HEK293 (cell line): ENCODE results near the gene C18orf32.

Experiments
- CTCF ChIA-PET: fragments of 350-600 bp; formaldehyde crosslinking; extraction: SDS; loops from one replicate; lab custom pipeline; 2021; ENCODE audit warnings: antibody characterized with exemption; lab: Yijun Ruan, JAX
- POLR2A ChIA-PET: fragments of 300-600 bp; formaldehyde crosslinking; extraction: SDS; loops from one replicate; lab custom pipeline; 2020; ENCODE audit warnings: antibody characterized with exemption, inconsistent platforms; lab: Yijun Ruan, JAX
- H3K27ac ChIP-seq: fragments of 200-500 bp; sonication (Bioruptor generic); 2 replicates; pipeline ENCODE4 v1.5.1; 2014; ENCODE audit warnings: low read depth, low read length, control low read depth, inconsistent platforms; ENCODE audit errors: extremely low read depth
- H3K36me3 ChIP-seq, 2 experiments: fragments of 200-500 bp in 1 of 2; sonication (Bioruptor generic) in 1 of 2; 1 replicate in 1 of 2; 2 replicates in 1 of 2; pipeline ENCODE4 v1.5.1; 2014 to 2017; ENCODE audit warnings: inconsistent platforms in 2 of 2, low read length in 2 of 2; ENCODE audit not compliant: control insufficient read depth in 2 of 2, insufficient read depth in 1 of 2
- H3K4me1 ChIP-seq: fragments of 200-500 bp; sonication (Bioruptor generic); 2 replicates; pipeline ENCODE4 v1.5.1; 2014; ENCODE audit warnings: mild to moderate bottlenecking, low read length, inconsistent platforms; ENCODE audit not compliant: control insufficient read depth, insufficient read depth
- H3K4me3 ChIP-seq: 2 replicates; pipeline ENCODE4 v1.5.1; 2011; ENCODE audit warnings: low read depth, mild to moderate bottlenecking, control low read depth, low read length, moderate library complexity
- H3K9me3 ChIP-seq: fragments of 200-500 bp; sonication (Bioruptor generic); 2 replicates; pipeline ENCODE4 v1.5.1; 2014; ENCODE audit warnings: low read depth, low read length, inconsistent platforms; ENCODE audit not compliant: control insufficient read depth, insufficient read depth
- GLI4 ChIP-seq: fragments of 450-650 bp; formaldehyde crosslinking; IDR thresholded peaks from 2 replicates; pipeline ENCODE4 v1.5.1; 2016; ENCODE audit warnings: missing biosample characterization, missing genetic modification characterization
- HOXD13 ChIP-seq: sonication (generic); formaldehyde crosslinking; IDR thresholded peaks from 2 replicates; pipeline ENCODE4 v1.8.0; 2022; ENCODE audit warnings: missing genetic modification reagents, borderline replicate concordance
- KLF17 ChIP-seq: fragments of 450-650 bp; formaldehyde crosslinking; IDR thresholded peaks from 2 replicates; pipeline ENCODE4 v1.5.1; 2016; ENCODE audit warnings: missing biosample characterization, missing genetic modification characterization
- MZF1 ChIP-seq: fragments of 450-650 bp; formaldehyde crosslinking; IDR thresholded peaks from 2 replicates; pipeline ENCODE4 v1.5.1; 2017; ENCODE audit warnings: missing biosample characterization, missing genetic modification characterization, borderline replicate concordance
- REPIN1 ChIP-seq: fragments of 450-650 bp; formaldehyde crosslinking; IDR thresholded peaks from 2 replicates; pipeline ENCODE4 v1.5.1; 2017; ENCODE audit warnings: missing biosample characterization, missing genetic modification characterization, low read depth
- ZBTB48 ChIP-seq: fragments of 450-650 bp; formaldehyde crosslinking; IDR thresholded peaks from 2 replicates; pipeline ENCODE4 v1.5.1; 2016; ENCODE audit warnings: missing biosample characterization, missing genetic modification characterization
- ZFP3 ChIP-seq: fragments of 450-650 bp; formaldehyde crosslinking; IDR thresholded peaks from 2 replicates; pipeline ENCODE4 v1.5.1; 2016; ENCODE audit warnings: low read depth, missing biosample characterization, missing genetic modification characterization
- ZFP41 ChIP-seq: fragments of 450-650 bp; formaldehyde crosslinking; IDR thresholded peaks from 2 replicates; pipeline ENCODE4 v1.5.1; 2016; ENCODE audit warnings: missing biosample characterization, missing genetic modification characterization, borderline replicate concordance
- ZIC2 ChIP-seq: fragments of 450-650 bp; formaldehyde crosslinking; IDR thresholded peaks from 2 replicates; pipeline ENCODE4 v1.5.1; 2016; ENCODE audit warnings: missing biosample characterization, missing genetic modification characterization
- ZNF133 ChIP-seq: fragments of 450-650 bp; formaldehyde crosslinking; IDR thresholded peaks from 2 replicates; pipeline ENCODE4 v1.5.1; 2016; ENCODE audit warnings: missing biosample characterization, missing genetic modification characterization
- ZNF223 ChIP-seq: fragments of 450-650 bp; formaldehyde crosslinking; IDR thresholded peaks from 2 replicates; pipeline ENCODE4 v1.5.1; 2016; ENCODE audit warnings: missing biosample characterization, missing genetic modification characterization
- ZNF23 ChIP-seq: fragments of 450-650 bp; formaldehyde crosslinking; IDR thresholded peaks from 2 replicates; pipeline ENCODE4 v1.5.1; 2016; ENCODE audit warnings: missing biosample characterization, missing genetic modification characterization, borderline replicate concordance
- ZNF324 ChIP-seq: fragments of 450-650 bp; formaldehyde crosslinking; IDR thresholded peaks from 2 replicates; pipeline ENCODE4 v1.5.1; 2016; ENCODE audit warnings: missing biosample characterization, missing genetic modification characterization
- ZNF513 ChIP-seq: fragments of 450-650 bp; IDR thresholded peaks from 2 replicates; pipeline ENCODE4 v1.5.1; 2018; ENCODE audit warnings: missing biosample characterization, missing genetic modification characterization
- ZNF548 ChIP-seq: fragments of 450-650 bp; formaldehyde crosslinking; IDR thresholded peaks from 2 replicates; pipeline ENCODE4 v1.5.1; 2016; ENCODE audit warnings: missing biosample characterization, missing genetic modification characterization
- ZNF560 ChIP-seq: fragments of 450-650 bp; formaldehyde crosslinking; IDR thresholded peaks from 2 replicates; pipeline ENCODE4 v1.5.1; 2017; ENCODE audit warnings: missing biosample characterization, missing genetic modification characterization, borderline replicate concordance
- ZNF585B ChIP-seq: fragments of 450-650 bp; formaldehyde crosslinking; IDR thresholded peaks from 2 replicates; pipeline ENCODE4 v1.5.1; 2016; ENCODE audit warnings: missing biosample characterization, missing genetic modification characterization
- ZNF701 ChIP-seq: fragments of 450-650 bp; formaldehyde crosslinking; IDR thresholded peaks from 2 replicates; pipeline ENCODE4 v1.5.1; 2016; ENCODE audit warnings: missing biosample characterization, missing genetic modification characterization
- ZNF837 ChIP-seq: fragments of 450-650 bp; formaldehyde crosslinking; IDR thresholded peaks from 2 replicates; pipeline ENCODE4 v1.5.1; 2016; ENCODE audit warnings: missing biosample characterization, missing genetic modification characterization
- ZXDB ChIP-seq: fragments of 450-650 bp; formaldehyde crosslinking; IDR thresholded peaks from 2 replicates; pipeline ENCODE4 v1.5.1; 2016; ENCODE audit warnings: missing biosample characterization, missing genetic modification characterization
- TF ChIP-seq, protein P1 (sequence below): fragments of 450-650 bp; formaldehyde crosslinking; IDR thresholded peaks from 2 replicates; pipeline ENCODE4 v1.5.1; 2016; ENCODE audit warnings: missing biosample characterization, missing genetic modification characterization
- TF ChIP-seq, protein P2 (sequence below): fragments of 450-650 bp; formaldehyde crosslinking; IDR thresholded peaks from 2 replicates; pipeline ENCODE4 v1.5.1; 2016; ENCODE audit warnings: missing biosample characterization, missing genetic modification characterization
- TF ChIP-seq, protein P3 (sequence below): fragments of 450-650 bp; formaldehyde crosslinking; IDR thresholded peaks from 2 replicates; pipeline ENCODE4 v1.5.1; 2016; ENCODE audit warnings: missing biosample characterization, missing genetic modification characterization, low read depth
- TF ChIP-seq, protein P4 (sequence below): fragments of 450-650 bp; formaldehyde crosslinking; IDR thresholded peaks from 2 replicates; pipeline ENCODE4 v1.5.1; 2017; ENCODE audit warnings: missing biosample characterization, missing genetic modification characterization

C18orf32 gene

GRCh38 chr18:49486134-49486533 is 900 bp downstream of the C18orf32 start (continued):
- TF ChIP-seq ZNF223 = no peak
- TF ChIP-seq ZNF23 (tag by site-specific recombination) = no peak
- TF ChIP-seq ZNF133 = no peak
- no peak for TF ChIP-seq ZNF560
- no peak for TF ChIP-seq ZNF837 (tag by site-specific recombination)
- TF ChIP-seq, protein P1, sequence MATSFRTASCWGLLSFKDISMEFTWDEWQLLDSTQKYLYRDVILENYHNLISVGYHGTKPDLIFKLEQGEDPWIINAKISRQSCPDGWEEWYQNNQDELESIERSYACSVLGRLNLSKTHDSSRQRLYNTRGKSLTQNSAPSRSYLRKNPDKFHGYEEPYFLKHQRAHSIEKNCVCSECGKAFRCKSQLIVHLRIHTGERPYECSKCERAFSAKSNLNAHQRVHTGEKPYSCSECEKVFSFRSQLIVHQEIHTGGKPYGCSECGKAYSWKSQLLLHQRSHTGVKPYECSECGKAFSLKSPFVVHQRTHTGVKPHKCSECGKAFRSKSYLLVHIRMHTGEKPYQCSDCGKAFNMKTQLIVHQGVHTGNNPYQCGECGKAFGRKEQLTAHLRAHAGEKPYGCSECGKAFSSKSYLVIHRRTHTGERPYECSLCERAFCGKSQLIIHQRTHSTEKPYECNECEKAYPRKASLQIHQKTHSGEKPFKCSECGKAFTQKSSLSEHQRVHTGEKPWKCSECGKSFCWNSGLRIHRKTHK (tag by site-specific recombination) = no peak
- TF ChIP-seq ZNF513 (tag by site-specific recombination) = no peak
- no peak for TF ChIP-seq GLI4 (tag by site-specific recombination)
- no peak for TF ChIP-seq ZNF585B (tag by site-specific recombination)
- no peak for TF ChIP-seq ZIC2 (tag by site-specific recombination)
- TF ChIP-seq, protein P2, sequence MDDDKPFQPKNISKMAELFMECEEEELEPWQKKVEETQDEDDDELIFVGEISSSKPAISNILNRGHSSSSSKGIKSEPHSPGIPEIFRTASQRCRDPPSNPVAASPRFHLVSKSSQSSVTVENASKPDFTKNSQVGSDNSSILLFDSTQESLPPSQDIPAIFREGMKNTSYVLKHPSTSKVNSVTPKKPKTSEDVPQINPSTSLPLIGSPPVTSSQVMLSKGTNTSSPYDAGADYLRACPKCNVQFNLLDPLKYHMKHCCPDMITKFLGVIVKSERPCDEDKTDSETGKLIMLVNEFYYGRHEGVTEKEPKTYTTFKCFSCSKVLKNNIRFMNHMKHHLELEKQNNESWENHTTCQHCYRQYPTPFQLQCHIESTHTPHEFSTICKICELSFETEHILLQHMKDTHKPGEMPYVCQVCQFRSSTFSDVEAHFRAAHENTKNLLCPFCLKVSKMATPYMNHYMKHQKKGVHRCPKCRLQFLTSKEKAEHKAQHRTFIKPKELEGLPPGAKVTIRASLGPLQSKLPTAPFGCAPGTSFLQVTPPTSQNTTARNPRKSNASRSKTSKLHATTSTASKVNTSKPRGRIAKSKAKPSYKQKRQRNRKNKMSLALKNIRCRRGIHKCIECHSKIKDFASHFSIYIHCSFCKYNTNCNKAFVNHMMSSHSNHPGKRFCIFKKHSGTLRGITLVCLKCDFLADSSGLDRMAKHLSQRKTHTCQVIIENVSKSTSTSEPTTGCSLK (tag by site-specific recombination) = no peak

DNA sequence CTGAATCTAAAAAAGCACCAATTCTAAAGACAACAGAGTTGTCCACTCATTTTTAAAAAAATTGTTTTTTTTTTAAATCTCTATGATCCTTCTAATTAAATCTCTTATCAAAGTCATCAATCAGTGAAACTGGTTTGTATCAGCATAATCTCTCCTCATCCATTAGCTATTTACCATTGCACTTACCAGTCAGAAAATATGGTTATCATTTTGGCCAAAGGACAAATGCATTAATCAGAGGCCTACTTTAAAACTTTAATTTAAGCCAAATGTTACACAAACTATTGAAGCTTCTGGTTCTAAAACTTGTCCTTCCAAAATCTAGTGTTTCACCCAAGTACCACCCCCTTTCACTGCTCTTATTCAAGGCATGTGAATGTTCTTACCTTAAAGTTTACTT is 3.8 kb downstream of the C18orf32 start:
- ChIA-PET CTCF (interaction anchor here (0.7 to 0.8 kb wide), 3 partner anchors 19 to 878 kb away, joined by 3 to 5 read pairs (median 3); no protein-coding TSS in a partner anchor), POLR2A (no interaction called here)
- peaks cover 48 to 49% of the 10 kb centered on the region in 2 experiments for H3K36me3 ChIP-seq

GRCh38 chr18:49481907-49482306 is 5.1 kb downstream of the C18orf32 start:
- Histone ChIP-seq H3K4me1 (peaks cover 4% of the 10 kb centered on the region; the same call in 1 of the 2 replicates), H3K9me3 (no peaks in the 10 kb centered on the region), H3K4me3 (no peak overlapping the region), H3K36me3 (peaks cover 40 to 46% of the 10 kb centered on the region in 2 experiments), H3K27ac (no peak overlapping the region)
- POLR2A ChIA-PET = no interaction called here
- no peak for TF ChIP-seq ZNF324 (tag by site-specific recombination)
- TF ChIP-seq ZFP3 = no peak
- no peak for TF ChIP-seq MZF1
- TF ChIP-seq HOXD13 (CRISPR knock-in tag) = no peak
- no peak for TF ChIP-seq ZNF548 (tag by site-specific recombination)
- TF ChIP-seq, protein P3, sequence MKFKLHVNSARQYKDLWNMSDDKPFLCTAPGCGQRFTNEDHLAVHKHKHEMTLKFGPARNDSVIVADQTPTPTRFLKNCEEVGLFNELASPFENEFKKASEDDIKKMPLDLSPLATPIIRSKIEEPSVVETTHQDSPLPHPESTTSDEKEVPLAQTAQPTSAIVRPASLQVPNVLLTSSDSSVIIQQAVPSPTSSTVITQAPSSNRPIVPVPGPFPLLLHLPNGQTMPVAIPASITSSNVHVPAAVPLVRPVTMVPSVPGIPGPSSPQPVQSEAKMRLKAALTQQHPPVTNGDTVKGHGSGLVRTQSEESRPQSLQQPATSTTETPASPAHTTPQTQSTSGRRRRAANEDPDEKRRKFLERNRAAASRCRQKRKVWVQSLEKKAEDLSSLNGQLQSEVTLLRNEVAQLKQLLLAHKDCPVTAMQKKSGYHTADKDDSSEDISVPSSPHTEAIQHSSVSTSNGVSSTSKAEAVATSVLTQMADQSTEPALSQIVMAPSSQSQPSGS (tag by site-specific recombination) = 0 out of 2 replicates have a peak, but pooled peaks have one; percentile 36
- CTCF ChIA-PET = no interaction called here

More for the DNA sequence above, 3.8 kb downstream of the C18orf32 start:
- Histone ChIP-seq H3K9me3 (no peaks in the 10 kb centered on the region), H3K4me3 (no peak overlapping the region), H3K4me1 (peaks cover 4% of the 10 kb centered on the region; the same call in 1 of the 2 replicates), H3K27ac (no peak overlapping the region)
- no peak for TF ChIP-seq ZNF560
- TF ChIP-seq ZNF701 (tag by site-specific recombination) = no peak
- TF ChIP-seq REPIN1 (tag by site-specific recombination) = no peak
- TF ChIP-seq, protein P4, sequence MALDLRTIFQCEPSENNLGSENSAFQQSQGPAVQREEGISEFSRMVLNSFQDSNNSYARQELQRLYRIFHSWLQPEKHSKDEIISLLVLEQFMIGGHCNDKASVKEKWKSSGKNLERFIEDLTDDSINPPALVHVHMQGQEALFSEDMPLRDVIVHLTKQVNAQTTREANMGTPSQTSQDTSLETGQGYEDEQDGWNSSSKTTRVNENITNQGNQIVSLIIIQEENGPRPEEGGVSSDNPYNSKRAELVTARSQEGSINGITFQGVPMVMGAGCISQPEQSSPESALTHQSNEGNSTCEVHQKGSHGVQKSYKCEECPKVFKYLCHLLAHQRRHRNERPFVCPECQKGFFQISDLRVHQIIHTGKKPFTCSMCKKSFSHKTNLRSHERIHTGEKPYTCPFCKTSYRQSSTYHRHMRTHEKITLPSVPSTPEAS = no peak
- no peak for TF ChIP-seq KLF17 (tag by site-specific recombination)
- no peak for TF ChIP-seq ZBTB48 (tag by site-specific recombination)
- no peak for TF ChIP-seq ZXDB (tag by site-specific recombination)
- no peak for TF ChIP-seq ZFP41 (tag by site-specific recombination)
